Right lobe of liver (tissue), 6 donors: ENCODE measurements around the gene SOX10. TPM values are rescaled to one million over a fixed set of nuclear protein-coding genes. Genes with fewer than 3 reads are reported as not detected.

Experiments
- ATAC-seq, 4 donors: fragments of 200-7000 bp; cut with Tn5 transposase; one replicate each; pipeline ENCODE4 v1.9.1; 2020; ENCODE audit warnings: mild to moderate bottlenecking in 4 of 4, moderate library complexity in 4 of 4
- DNase-seq, 3 donors: peaks; one replicate each; pipeline ENCODE4 v3.0.0-alpha.2; 2020
- H3K27ac ChIP-seq, 3 donors: fragments of 200-600 bp; one replicate each; pipeline ENCODE4 v1.8.0; 2022
- H3K27me3 ChIP-seq, 2 donors: fragments of 200-600 bp; one replicate each; pipeline ENCODE4 v1.8.0; 2022
- H3K36me3 ChIP-seq, 4 donors: fragments of 200-600 bp; sonication (generic) in 1 of 4; one replicate each; pipeline versions ENCODE4 v1.5.1 to v1.8.0; 2017 to 2022; ENCODE audit warnings: control low read depth in 1 of 4
- H3K4me1 ChIP-seq, 4 donors: fragments of 200-600 bp; sonication (generic) in 1 of 4; one replicate each; pipeline versions ENCODE4 v1.5.1 to v1.8.0; 2017 to 2022; ENCODE audit warnings: control low read depth in 1 of 4
- H3K4me3 ChIP-seq, 3 donors: fragments of 200-600 bp; one replicate each; pipeline ENCODE4 v1.8.0; 2022
- H3K9me3 ChIP-seq, 4 donors: fragments of 200-600 bp; sonication (generic) in 1 of 4; one replicate each; pipeline versions ENCODE4 v1.5.1 to v1.8.0; 2017 to 2022; ENCODE audit warnings: control low read depth in 1 of 4
- CTCF ChIP-seq, 4 donors: fragments of 200-600 bp in 3 of 4; fragments of 450-650 bp in 1 of 4; IDR thresholded peaks; one replicate each; pipeline versions ENCODE4 v1.5.1 to v1.8.0; 2016 to 2022; ENCODE audit warnings: antibody characterized with exemption in 4 of 4, mild to moderate bottlenecking in 2 of 4
- POLR2A ChIP-seq: fragments of 450-650 bp; IDR thresholded peaks from one replicate; pipeline ENCODE4 v1.6.1; 2017; ENCODE audit warnings: antibody characterized with exemption, mild to moderate bottlenecking
- WGBS: methylation state at CpG from one replicate; pipeline ENCODE4 v1.1.6; 2018; ENCODE audit warnings: low coverage, low lambda C conversion rate; ENCODE audit not compliant: insufficient coverage; ENCODE audit errors: missing lambda C conversion rate; 5-methylcytosine and 5-hydroxymethylcytosine counted together
- intact Hi-C, 2 donors: fragments of 100-400 bp; cut with DNase I; formaldehyde crosslinking; loops; one replicate each; pipeline versions ENCODE4 v1.11.2 to v1.14.1; 2022
- total RNA-seq, 6 experiments: library from RNA; depleted of rRNA in 2 of 6; stranded (reverse); fragments of >200 nt in 2 of 6; fragmentation: NEBNext Ultra II Directional in 3 of 6; extraction: Animal tissue kit (Norgen Biotek cat#: 25700) in 3 of 6; gene quantifications; one replicate each; pipeline versions ENCODE4 v1.1.0 to v1.2.4, GENCODE V29; 2016 to 2023
- donor health status: DM: no; HTN: yes; CAD: no.
- donor health status: DM: no; HTN: no; CAD: no.
- donor health status: DM: no; HTN: no; CAD: no.
- donor health status: DM: no; HTN: yes; CAD: no.
- donor health status: DM: no; HTN: yes; CAD: no.

The SOX10 gene
- total RNA-seq, 6 experiments from 2014 or later = 0.24 to 0.29 TPM; not detected in 4

GRCh38 chr22:37995460-37995859, 11.1 kb upstream of the SOX10 start:
- Histone ChIP-seq H3K27me3 (no peaks in the 10 kb centered on the region), H3K9me3 (no peaks in the 10 kb centered on the region), H3K27ac (no peak overlapping the region), H3K4me1 (no peaks in the 10 kb centered on the region), H3K36me3 (no peaks in the 10 kb centered on the region), H3K4me3 (no peak overlapping the region)
- no peak for ATAC-seq
- 85% methylated on average over 3 of the region's 4 CpGs for WGBS
- no peak for DNase-seq
- intact Hi-C loops = no loop called here
- TF ChIP-seq CTCF (IDR thresholded peaks at IDR 0.05) (no peak), POLR2A (no peak)

DNA sequence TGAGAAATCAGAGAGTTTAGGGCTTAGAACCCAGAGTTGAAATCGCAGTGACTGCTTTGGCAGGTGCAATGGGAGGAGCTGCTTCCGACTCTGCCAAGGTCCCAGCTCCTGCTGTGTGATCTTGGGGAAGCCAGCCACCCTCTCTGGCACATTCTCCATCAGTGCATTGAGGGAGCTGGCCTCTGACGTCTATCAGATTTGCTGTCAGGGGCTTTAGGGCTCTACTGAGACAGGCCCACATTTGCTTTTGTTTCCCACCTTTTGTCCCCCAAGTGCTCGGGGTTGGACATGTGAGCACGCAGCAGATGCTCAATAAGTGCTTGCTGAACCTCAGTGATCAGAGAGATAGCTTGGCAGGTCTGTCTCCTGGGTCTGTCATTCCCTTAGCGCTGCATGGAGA, 10.6 kb upstream of the SOX10 start:
- DNase-seq (no peak), ATAC-seq (no peak)
- Histone ChIP-seq H3K27ac (no peak overlapping the region), H3K4me1 (no peaks in the 10 kb centered on the region), H3K36me3 (no peaks in the 10 kb centered on the region), H3K9me3 (no peaks in the 10 kb centered on the region), H3K4me3 (no peak overlapping the region), H3K27me3 (no peaks in the 10 kb centered on the region)
- intact Hi-C loops = no loop called here
- 89% methylated on average over 5 of the region's 6 CpGs for WGBS
- no peak for TF ChIP-seq POLR2A

GRCh38 chr22:37994049-37994448, 9.7 kb upstream of the SOX10 start:
- WGBS = 62% methylated on average over 5 of the region's 6 CpGs
- intact Hi-C loops = no loop called here
- ATAC-seq = peak in 2 of 4 donors; percentile 32 to 49
- H3K9me3 ChIP-seq = no peaks in the 10 kb centered on the region
- H3K27me3 ChIP-seq = no peaks in the 10 kb centered on the region
- no peaks in the 10 kb centered on the region for H3K4me1 ChIP-seq
- H3K4me3 ChIP-seq = no peak overlapping the region
- TF ChIP-seq CTCF (IDR thresholded peaks at IDR 0.05) (no peak), POLR2A (no peak)
- no peak for DNase-seq
- no peak overlapping the region for H3K27ac ChIP-seq
- no peaks in the 10 kb centered on the region for H3K36me3 ChIP-seq

GRCh38 chr22:37991731-37992442, 7.5 kb upstream of the SOX10 start:
- ATAC-seq (no peak), DNase-seq (no peak)
- Histone ChIP-seq H3K4me3 (no peak overlapping the region), H3K9me3 (no peaks in the 10 kb centered on the region), H3K36me3 (no peaks in the 10 kb centered on the region), H3K27ac (no peak overlapping the region), H3K4me1 (no peaks in the 10 kb centered on the region), H3K27me3 (no peaks in the 10 kb centered on the region)
- TF ChIP-seq POLR2A (no peak), CTCF (IDR thresholded peaks at IDR 0.05) (no peak)
- 73% methylated on average over 6 of the region's 6 CpGs for WGBS
- intact Hi-C loops = no loop called here

- Histone ChIP-seq H3K36me3 (no peaks in the 10 kb centered on the region), H3K27ac (no peak overlapping the region), H3K9me3 (no peaks in the 10 kb centered on the region), H3K4me3 (no peak overlapping the region), H3K4me1 (no peaks in the 10 kb centered on the region), H3K27me3 (no peaks in the 10 kb centered on the region)
- DNase-seq (no peak), ATAC-seq (no peak)
- TF ChIP-seq CTCF (IDR thresholded peaks at IDR 0.05) = no peak
- TF ChIP-seq POLR2A = no peak
- WGBS = 83% methylated on average over 3 of the region's 7 CpGs
- intact Hi-C loops = no loop called here
Observed at GRCh38 chr22:37990862-37991261, 6.5 kb upstream of the SOX10 start.
